ENCODE results near the gene APPL1.

APPL1 gene

GRCh38 chr3:57227930-57228751, 612 bp downstream of the APPL1 start:
- Histone ChIP-seq H3K9me3 (ENCODE audit: control insufficient read depth in 1 of 2, low read length in 2 of 2) (no peaks in the 10 kb centered on the region), H3K36me3 (ENCODE audit: control insufficient read depth in 1 of 2, insufficient read depth in 2 of 2, low read length in 2 of 2) (no peaks in the 10 kb centered on the region), H3K4me3 (ENCODE audit: low read depth in 1 of 2, low read length in 2 of 2) (peak overlapping the region; percentile 77 to 94), H3K4me1 (ENCODE audit: control insufficient read depth in 1 of 2, insufficient read depth in 2 of 2, low read length in 2 of 2) (peaks cover 0 to 31% of the 10 kb centered on the region in 2 donors), H3K27ac (ENCODE audit: low read length) (peak overlapping the region; percentile 76), H3K27me3 (ENCODE audit: low read depth, low read length) (no peaks in the 10 kb centered on the region)

DNA sequence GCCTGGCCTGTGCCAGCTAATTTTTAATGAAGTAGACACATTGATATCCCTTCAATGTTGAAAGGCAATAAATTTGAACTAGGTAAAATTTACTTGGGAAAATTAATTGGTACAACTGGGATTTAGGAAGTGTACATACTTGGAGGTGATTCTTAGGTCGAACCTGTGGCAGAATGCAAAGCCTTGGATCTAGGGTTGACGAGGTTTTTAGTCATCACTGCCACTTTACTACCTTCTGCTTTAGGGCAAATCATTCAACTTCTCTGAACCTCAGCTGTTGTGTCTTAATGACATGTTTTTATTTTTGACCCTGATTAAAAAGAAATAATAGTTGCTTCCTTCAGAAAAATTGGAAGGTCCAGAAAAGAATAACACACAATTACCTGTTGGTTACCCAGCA, 2.5 kb downstream of the APPL1 start:
- Histone ChIP-seq H3K4me3 (ENCODE audit: low read depth in 1 of 2, low read length in 2 of 2) (no peak overlapping the region), H3K36me3 (ENCODE audit: control insufficient read depth in 1 of 2, insufficient read depth in 2 of 2, low read length in 2 of 2) (no peaks in the 10 kb centered on the region), H3K27ac (ENCODE audit: low read length) (no peak overlapping the region), H3K27me3 (ENCODE audit: low read depth, low read length) (no peaks in the 10 kb centered on the region), H3K9me3 (ENCODE audit: control insufficient read depth in 1 of 2, low read length in 2 of 2) (no peaks in the 10 kb centered on the region), H3K4me1 (ENCODE audit: control insufficient read depth in 1 of 2, insufficient read depth in 2 of 2, low read length in 2 of 2) (peaks cover 0 to 31% of the 10 kb centered on the region in 2 donors)

DNA sequence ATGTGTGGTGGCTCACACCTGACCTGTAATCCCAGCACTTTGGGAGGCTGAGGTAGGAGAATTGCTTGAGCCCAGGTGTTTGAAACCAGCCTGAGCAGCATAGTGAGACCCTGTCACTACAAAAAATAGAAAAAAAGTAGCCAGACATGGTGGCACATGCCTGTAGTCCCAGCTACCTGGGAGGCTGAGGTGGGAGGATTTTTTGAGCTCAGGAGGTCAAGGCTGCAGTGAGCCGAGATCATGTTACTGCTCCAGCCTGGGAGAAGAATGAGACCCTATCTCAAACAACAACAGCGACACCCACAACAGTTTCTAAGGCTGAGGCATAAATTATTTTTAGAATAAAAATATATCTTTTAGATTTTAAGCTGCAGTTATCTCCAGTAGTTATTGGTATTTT, 6.3 kb downstream of the APPL1 start:
- Histone ChIP-seq H3K9me3 (ENCODE audit: control insufficient read depth in 1 of 2, low read length in 2 of 2) (no peaks in the 10 kb centered on the region), H3K4me3 (ENCODE audit: low read depth in 1 of 2, low read length in 2 of 2) (no peak overlapping the region), H3K27me3 (ENCODE audit: low read depth, low read length) (no peaks in the 10 kb centered on the region), H3K4me1 (ENCODE audit: control insufficient read depth in 1 of 2, insufficient read depth in 2 of 2, low read length in 2 of 2) (peaks cover 0 to 26% of the 10 kb centered on the region in 2 donors), H3K36me3 (ENCODE audit: control insufficient read depth in 1 of 2, insufficient read depth in 2 of 2, low read length in 2 of 2) (peaks cover 9 to 18% of the 10 kb centered on the region in 2 donors), H3K27ac (ENCODE audit: low read length) (no peak overlapping the region)

DNA sequence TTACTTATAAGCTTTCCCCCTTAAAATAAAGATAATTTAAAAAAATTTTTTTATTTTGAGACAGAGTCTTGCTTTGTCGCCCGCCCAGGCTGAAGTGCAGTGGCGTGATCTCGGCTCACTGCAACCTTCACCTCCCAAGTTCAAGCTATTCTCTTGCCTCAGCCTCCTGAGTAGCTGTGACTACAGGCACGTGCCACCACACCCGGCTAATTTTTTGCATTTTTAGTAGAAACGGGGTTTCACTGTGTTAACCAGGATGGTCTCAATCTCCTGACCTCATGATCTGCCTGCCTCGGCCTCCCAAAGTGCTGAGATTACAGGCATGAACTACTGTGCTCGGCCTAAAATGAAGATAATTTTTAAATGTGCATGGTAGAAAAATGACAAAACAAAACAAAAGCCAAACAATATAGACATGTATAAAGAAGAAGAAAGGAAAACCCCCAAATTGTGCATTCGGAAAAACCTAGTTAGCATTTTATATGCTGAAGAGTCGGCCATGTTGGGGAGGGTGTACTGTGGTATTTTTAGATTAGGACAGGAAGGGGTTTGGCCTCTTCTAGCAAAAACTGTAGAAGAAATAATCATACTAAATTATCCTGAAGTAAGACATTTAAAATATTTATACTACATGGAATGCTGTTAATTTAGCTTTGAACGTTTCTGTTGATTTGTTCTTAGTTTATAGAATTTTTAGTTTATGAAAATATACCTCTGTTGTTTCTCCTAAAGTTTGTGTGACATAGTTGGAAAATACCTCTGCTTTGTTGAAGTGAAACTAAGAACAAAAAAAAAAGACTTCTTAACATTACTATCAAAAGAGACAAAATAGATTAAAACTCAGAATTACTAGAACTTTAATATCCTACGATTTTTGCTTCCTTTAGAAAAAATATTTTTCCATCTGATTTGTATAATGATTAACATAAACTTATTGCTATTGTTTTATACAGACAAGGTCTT, 7.4 kb downstream of the APPL1 start:
- Histone ChIP-seq H3K27me3 (ENCODE audit: low read depth, low read length) (no peaks in the 10 kb centered on the region), H3K36me3 (ENCODE audit: control insufficient read depth in 1 of 2, insufficient read depth in 2 of 2, low read length in 2 of 2) (peaks cover 11 to 18% of the 10 kb centered on the region in 2 donors), H3K27ac (ENCODE audit: low read length) (no peak overlapping the region), H3K4me3 (ENCODE audit: low read depth in 1 of 2, low read length in 2 of 2) (no peak overlapping the region), H3K9me3 (ENCODE audit: control insufficient read depth in 1 of 2, low read length in 2 of 2) (no peaks in the 10 kb centered on the region), H3K4me1 (ENCODE audit: control insufficient read depth in 1 of 2, insufficient read depth in 2 of 2, low read length in 2 of 2) (peaks cover 0 to 15% of the 10 kb centered on the region in 2 donors)

GRCh38 chr3:57244946-57245345, 17.4 kb downstream of the APPL1 start:
- no peaks in the 10 kb centered on the region for H3K4me1 ChIP-seq (ENCODE audit: control insufficient read depth in 1 of 2, insufficient read depth in 2 of 2, low read length in 2 of 2)
- H3K9me3 ChIP-seq (ENCODE audit: control insufficient read depth in 1 of 2, low read length in 2 of 2), result no peaks in the 10 kb centered on the region
- H3K36me3 ChIP-seq (ENCODE audit: control insufficient read depth in 1 of 2, insufficient read depth in 2 of 2, low read length in 2 of 2), result peaks cover 64 to 75% of the 10 kb centered on the region in 2 donors
- no peaks in the 10 kb centered on the region for H3K27me3 ChIP-seq (ENCODE audit: low read depth, low read length)
- no peak overlapping the region for H3K4me3 ChIP-seq (ENCODE audit: low read depth in 1 of 2, low read length in 2 of 2)
- no peak overlapping the region for H3K27ac ChIP-seq (ENCODE audit: low read length)

DNA sequence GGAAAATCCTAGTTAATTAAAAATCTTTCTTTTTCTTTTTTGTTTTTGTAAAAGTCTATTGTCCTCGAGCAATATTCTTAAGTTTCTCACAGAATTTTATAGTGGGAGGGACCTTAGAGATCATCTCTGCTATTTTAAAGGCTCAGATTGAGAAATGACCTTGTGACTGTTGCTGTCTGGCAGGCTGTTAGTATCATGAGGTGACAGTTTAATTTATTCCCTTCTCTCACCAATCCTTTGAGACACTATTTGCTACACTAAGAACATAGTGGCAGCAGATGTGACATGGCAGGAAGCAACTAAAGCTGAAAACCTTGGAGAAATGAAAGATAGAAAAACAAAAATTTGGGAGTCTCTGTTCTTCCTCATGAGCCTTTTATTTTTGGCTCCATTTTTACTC, 24.9 kb downstream of the APPL1 start:
- no peaks in the 10 kb centered on the region for H3K9me3 ChIP-seq (ENCODE audit: control insufficient read depth in 1 of 2, low read length in 2 of 2)
- H3K36me3 ChIP-seq (ENCODE audit: control insufficient read depth in 1 of 2, insufficient read depth in 2 of 2, low read length in 2 of 2), result peaks cover 29 to 40% of the 10 kb centered on the region in 2 donors
- no peak overlapping the region for H3K27ac ChIP-seq (ENCODE audit: low read length)
- no peaks in the 10 kb centered on the region for H3K27me3 ChIP-seq (ENCODE audit: low read depth, low read length)
- no peak overlapping the region for H3K4me3 ChIP-seq (ENCODE audit: low read depth in 1 of 2, low read length in 2 of 2)
- peaks cover 0 to 7% of the 10 kb centered on the region in 2 donors for H3K4me1 ChIP-seq (ENCODE audit: control insufficient read depth in 1 of 2, insufficient read depth in 2 of 2, low read length in 2 of 2)

- Histone ChIP-seq H3K27ac (ENCODE audit: low read length) (no peak overlapping the region), H3K27me3 (ENCODE audit: low read depth, low read length) (no peaks in the 10 kb centered on the region), H3K9me3 (ENCODE audit: control insufficient read depth in 1 of 2, low read length in 2 of 2) (no peaks in the 10 kb centered on the region), H3K36me3 (ENCODE audit: control insufficient read depth in 1 of 2, insufficient read depth in 2 of 2, low read length in 2 of 2) (peaks cover 30 to 49% of the 10 kb centered on the region in 2 donors), H3K4me3 (ENCODE audit: low read depth in 1 of 2, low read length in 2 of 2) (no peak overlapping the region), H3K4me1 (ENCODE audit: control insufficient read depth in 1 of 2, insufficient read depth in 2 of 2, low read length in 2 of 2) (peaks cover 0 to 7% of the 10 kb centered on the region in 2 donors)
These were observed 29.3 kb downstream of the APPL1 start for GRCh38 chr3:57256844-57257243.

GRCh38 chr3:57257678-57258077, 30.1 kb downstream of the APPL1 start:
- Histone ChIP-seq H3K27me3 (ENCODE audit: low read depth, low read length) (no peaks in the 10 kb centered on the region), H3K36me3 (ENCODE audit: control insufficient read depth in 1 of 2, insufficient read depth in 2 of 2, low read length in 2 of 2) (peaks cover 28 to 48% of the 10 kb centered on the region in 2 donors), H3K27ac (ENCODE audit: low read length) (no peak overlapping the region), H3K9me3 (ENCODE audit: control insufficient read depth in 1 of 2, low read length in 2 of 2) (no peaks in the 10 kb centered on the region), H3K4me3 (ENCODE audit: low read depth in 1 of 2, low read length in 2 of 2) (no peak overlapping the region), H3K4me1 (ENCODE audit: control insufficient read depth in 1 of 2, insufficient read depth in 2 of 2, low read length in 2 of 2) (peaks cover 0 to 4% of the 10 kb centered on the region in 2 donors)

DNA sequence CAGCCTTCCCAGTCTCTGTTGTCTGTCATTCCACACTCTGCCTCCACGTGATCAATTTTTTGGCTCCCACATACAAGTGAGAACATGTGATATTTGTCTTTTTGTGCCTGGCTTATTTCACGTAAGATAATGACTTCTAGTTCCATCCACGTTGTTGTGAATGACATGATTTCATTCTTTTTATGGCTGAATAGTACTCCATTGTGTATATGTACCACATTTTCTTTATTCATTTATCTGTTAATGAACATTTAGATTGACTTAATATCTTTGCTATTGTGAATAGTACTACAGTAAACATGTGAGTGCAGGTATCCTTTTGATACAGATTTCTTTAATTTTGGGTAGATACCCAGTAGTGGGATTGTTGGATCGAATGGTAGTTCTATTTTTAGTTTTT, 33.6 kb downstream of the APPL1 start:
- peaks cover 28 to 64% of the 10 kb centered on the region in 2 donors for H3K36me3 ChIP-seq (ENCODE audit: control insufficient read depth in 1 of 2, insufficient read depth in 2 of 2, low read length in 2 of 2)
- no peak overlapping the region for H3K4me3 ChIP-seq (ENCODE audit: low read depth in 1 of 2, low read length in 2 of 2)
- no peaks in the 10 kb centered on the region for H3K4me1 ChIP-seq (ENCODE audit: control insufficient read depth in 1 of 2, insufficient read depth in 2 of 2, low read length in 2 of 2)
- no peak overlapping the region for H3K27ac ChIP-seq (ENCODE audit: low read length)
- H3K27me3 ChIP-seq (ENCODE audit: low read depth, low read length), result no peaks in the 10 kb centered on the region
- H3K9me3 ChIP-seq (ENCODE audit: control insufficient read depth in 1 of 2, low read length in 2 of 2), result no peaks in the 10 kb centered on the region

DNA sequence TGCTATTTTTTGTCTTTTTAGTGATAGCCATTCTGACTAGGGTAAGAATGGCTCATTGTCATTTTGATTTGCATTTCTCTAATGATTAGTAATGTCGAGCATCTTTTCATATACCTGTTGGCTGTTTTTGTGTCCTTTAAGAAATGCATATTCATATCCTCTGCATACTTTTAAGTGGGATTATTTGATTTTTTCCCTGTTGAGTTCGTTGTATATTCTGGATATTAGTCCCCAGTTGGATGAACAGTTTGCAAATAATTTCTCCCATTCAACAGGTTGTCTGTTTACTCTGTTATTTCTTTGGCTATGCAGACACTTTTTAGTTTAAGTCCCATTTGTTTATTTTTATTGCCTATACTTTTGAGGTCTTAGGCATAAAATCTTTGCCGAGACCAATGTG, 34.4 kb downstream of the APPL1 start:
- Histone ChIP-seq H3K36me3 (ENCODE audit: control insufficient read depth in 1 of 2, insufficient read depth in 2 of 2, low read length in 2 of 2) (peaks cover 28 to 68% of the 10 kb centered on the region in 2 donors), H3K4me1 (ENCODE audit: control insufficient read depth in 1 of 2, insufficient read depth in 2 of 2, low read length in 2 of 2) (no peaks in the 10 kb centered on the region), H3K27ac (ENCODE audit: low read length) (no peak overlapping the region), H3K9me3 (ENCODE audit: control insufficient read depth in 1 of 2, low read length in 2 of 2) (no peaks in the 10 kb centered on the region), H3K4me3 (ENCODE audit: low read depth in 1 of 2, low read length in 2 of 2) (no peak overlapping the region), H3K27me3 (ENCODE audit: low read depth, low read length) (no peaks in the 10 kb centered on the region)

DNA sequence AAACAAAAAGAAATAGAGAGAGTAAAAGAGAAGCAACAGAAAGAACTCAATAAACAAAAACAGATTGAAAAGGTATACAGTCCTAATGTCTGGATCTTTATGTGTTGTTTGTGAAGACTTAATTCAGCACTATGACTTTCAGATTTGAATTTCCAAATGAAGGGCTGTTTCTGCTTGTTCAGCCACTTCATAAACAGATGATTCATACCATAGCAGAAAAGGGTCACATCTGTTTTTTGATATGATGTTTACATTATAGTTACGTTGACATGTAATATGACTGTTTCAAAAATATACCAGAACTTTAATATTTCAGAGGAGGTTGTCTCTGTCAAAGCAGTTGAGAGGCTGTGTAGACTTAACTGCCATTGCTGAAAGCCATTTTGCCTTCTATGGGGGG, 40.9 kb downstream of the APPL1 start:
- Histone ChIP-seq H3K36me3 (ENCODE audit: control insufficient read depth in 1 of 2, insufficient read depth in 2 of 2, low read length in 2 of 2) (peaks cover 32 to 64% of the 10 kb centered on the region in 2 donors), H3K4me1 (ENCODE audit: control insufficient read depth in 1 of 2, insufficient read depth in 2 of 2, low read length in 2 of 2) (no peaks in the 10 kb centered on the region), H3K27me3 (ENCODE audit: low read depth, low read length) (no peaks in the 10 kb centered on the region), H3K4me3 (ENCODE audit: low read depth in 1 of 2, low read length in 2 of 2) (no peak overlapping the region), H3K27ac (ENCODE audit: low read length) (no peak overlapping the region), H3K9me3 (ENCODE audit: control insufficient read depth in 1 of 2, low read length in 2 of 2) (no peaks in the 10 kb centered on the region)
